GM12801 (cell line): ENCODE results near the gene IMPDH2.

Experiments
- CTCF ChIP-seq: IDR thresholded peaks from one replicate; pipeline ENCODE4 v1.5.1; 2011; ENCODE audit warnings: control low read depth; ENCODE audit not compliant: insufficient read length; ENCODE audit errors: extremely low read depth

IMPDH2 gene

DNA sequence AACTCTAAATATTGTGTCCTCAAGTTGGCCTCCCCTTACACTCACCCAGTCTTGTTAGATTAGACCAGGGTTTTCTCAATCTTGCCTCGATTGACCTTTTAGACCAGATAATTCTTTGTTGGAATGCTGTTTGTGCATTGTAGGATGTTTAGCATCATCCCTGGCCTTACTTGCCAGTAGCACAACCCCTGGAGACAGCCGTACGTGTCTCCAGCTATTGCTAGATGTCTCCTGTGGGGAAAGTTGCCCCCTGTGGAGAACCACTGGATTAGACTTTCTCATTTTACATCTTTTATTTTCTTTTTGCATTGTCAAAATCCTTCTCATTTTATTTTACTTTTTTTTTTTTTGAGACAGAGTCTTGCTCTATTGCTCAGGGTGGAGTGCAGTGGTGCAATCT is 19.8 kb downstream of the IMPDH2 start:
- no peak for TF ChIP-seq CTCF

GRCh38 chr3:49007771-49008528 is 21.2 kb downstream of the IMPDH2 start:
- no peak for TF ChIP-seq CTCF

GRCh38 chr3:49007068-49007770 is 22.0 kb downstream of the IMPDH2 start, which contains the start of gene WDR6:
TSS of gene WDR6 (plus strand) at chr3:49007391. CDS start at chr3:49007432, 41 bp downstream.
- no peak for TF ChIP-seq CTCF

- no peak for TF ChIP-seq CTCF
Observed at GRCh38 chr3:49006408-49007067, 22.7 kb downstream of the IMPDH2 start.

DNA sequence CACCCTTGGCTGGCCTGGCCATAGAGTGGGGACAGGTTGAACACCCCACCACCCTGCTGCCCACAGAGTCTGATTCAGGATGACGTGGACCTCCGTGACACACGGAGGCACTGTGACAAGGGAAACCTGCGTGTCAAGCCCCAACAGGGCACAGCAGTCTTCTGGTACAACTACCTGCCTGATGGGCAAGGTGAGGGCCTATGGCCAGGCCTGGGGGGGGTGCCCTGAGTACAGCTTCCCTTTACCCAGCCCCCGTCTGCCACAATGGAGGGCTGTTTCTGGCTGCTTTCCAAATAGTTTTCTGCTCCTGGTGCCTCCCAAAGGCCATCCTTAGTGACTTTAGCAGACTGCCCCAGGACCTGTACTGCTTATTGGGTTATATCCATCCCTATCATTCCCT is 23.2 kb downstream of the IMPDH2 start:
- TF ChIP-seq CTCF: no peak

- TF ChIP-seq CTCF: no peak
Observed at GRCh38 chr3:49005303-49005680, 23.9 kb downstream of the IMPDH2 start.

GRCh38 chr3:49004352-49005302 is 24.6 kb downstream of the IMPDH2 start:
- TF ChIP-seq CTCF: no peak
